ENCODE data around the gene KRT32.

DNA sequence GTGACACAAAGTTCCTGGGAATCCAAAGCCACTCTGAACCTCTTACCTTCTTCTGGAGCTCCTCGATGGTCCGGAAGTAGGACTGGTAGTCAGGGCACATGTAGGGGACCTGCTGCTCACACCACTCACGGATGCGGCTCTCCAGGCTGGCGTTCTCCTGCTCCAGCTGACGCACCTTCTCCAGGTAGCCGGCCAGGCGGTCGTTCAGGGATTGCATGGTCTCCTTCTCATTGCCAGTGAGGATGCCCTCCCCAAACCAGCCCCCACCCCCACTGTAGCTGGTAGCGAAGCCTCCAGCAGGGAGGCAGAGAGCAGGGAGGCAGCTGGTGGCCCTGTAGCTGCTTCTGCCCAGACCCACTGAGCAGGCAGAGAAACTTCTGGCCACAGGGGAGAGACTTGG lies 13.4 kb upstream of the KRT32 start:
- TF ChIP-seq, protein P1, sequence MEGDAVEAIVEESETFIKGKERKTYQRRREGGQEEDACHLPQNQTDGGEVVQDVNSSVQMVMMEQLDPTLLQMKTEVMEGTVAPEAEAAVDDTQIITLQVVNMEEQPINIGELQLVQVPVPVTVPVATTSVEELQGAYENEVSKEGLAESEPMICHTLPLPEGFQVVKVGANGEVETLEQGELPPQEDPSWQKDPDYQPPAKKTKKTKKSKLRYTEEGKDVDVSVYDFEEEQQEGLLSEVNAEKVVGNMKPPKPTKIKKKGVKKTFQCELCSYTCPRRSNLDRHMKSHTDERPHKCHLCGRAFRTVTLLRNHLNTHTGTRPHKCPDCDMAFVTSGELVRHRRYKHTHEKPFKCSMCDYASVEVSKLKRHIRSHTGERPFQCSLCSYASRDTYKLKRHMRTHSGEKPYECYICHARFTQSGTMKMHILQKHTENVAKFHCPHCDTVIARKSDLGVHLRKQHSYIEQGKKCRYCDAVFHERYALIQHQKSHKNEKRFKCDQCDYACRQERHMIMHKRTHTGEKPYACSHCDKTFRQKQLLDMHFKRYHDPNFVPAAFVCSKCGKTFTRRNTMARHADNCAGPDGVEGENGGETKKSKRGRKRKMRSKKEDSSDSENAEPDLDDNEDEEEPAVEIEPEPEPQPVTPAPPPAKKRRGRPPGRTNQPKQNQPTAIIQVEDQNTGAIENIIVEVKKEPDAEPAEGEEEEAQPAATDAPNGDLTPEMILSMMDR (IDR thresholded peaks at IDR 0.05; ENCODE audit: insufficient read depth, low read length) = no peak
- TF ChIP-seq GABPA (IDR thresholded peaks at IDR 0.05; ENCODE audit: low read depth) = no peak
